Activated CD4-positive, alpha-beta T cell treated with anti-CD3 and anti-CD28 coated beads for 36 hours (primary cell): ENCODE data around the gene C6orf141. TPM values are rescaled to one million over a fixed set of nuclear protein-coding genes. Genes with fewer than 3 reads are reported as not detected.

Source experiments
- ATAC-seq: fragments of 200-7000 bp; cut with Tn5 transposase; one replicate; pipeline ENCODE4 v1.10.0; 2021; ENCODE audit warnings: mild to moderate bottlenecking, moderate library complexity
- CTCF ChIA-PET: fragments of 350-600 bp; sonication (Branson Sonifier 250); formaldehyde crosslinking; loops from one replicate; lab custom pipeline; 2021; ENCODE audit warnings: antibody characterized with exemption; lab: Charles Lee
- POLR2A ChIA-PET: fragments of 350-600 bp; sonication (Branson Sonifier 250); formaldehyde crosslinking; loops from one replicate; lab custom pipeline; 2021; ENCODE audit warnings: antibody characterized with exemption, inconsistent platforms; lab: Charles Lee
- DNase-seq: peaks from one replicate; pipeline ENCODE4 v3.0.0-alpha.2; 2020
- H3K27ac Mint-ChIP-seq: one replicate; pipeline ENCODE4 v1.8.0; 2021; ENCODE audit warnings: mixed read lengths
- H3K27me3 Mint-ChIP-seq: one replicate; pipeline ENCODE4 v1.8.0; 2021; ENCODE audit warnings: mixed read lengths
- H3K36me3 Mint-ChIP-seq: one replicate; pipeline ENCODE4 v1.8.0; 2021; ENCODE audit warnings: low read depth, mixed read lengths
- H3K4me1 Mint-ChIP-seq: one replicate; pipeline ENCODE4 v1.8.0; 2021; ENCODE audit warnings: mixed read lengths
- H3K4me3 Mint-ChIP-seq: one replicate; pipeline ENCODE4 v1.8.0; 2021; ENCODE audit warnings: mild to moderate bottlenecking, moderate library complexity, mixed read lengths
- H3K9me3 Mint-ChIP-seq: one replicate; pipeline ENCODE4 v1.8.0; 2021; ENCODE audit warnings: low read depth, mixed read lengths
- intact Hi-C, 2 experiments: fragments of 100-400 bp; cut with DNase I in 1 of 2; cut with micrococcal nuclease in 1 of 2; formaldehyde crosslinking; loops; one replicate each; pipeline versions ENCODE4 v1.14.2 to v1.15.1; 2022 to 2024; cut with DNase I, micrococcal nuclease
- total RNA-seq, 2 experiments: library from RNA; stranded (reverse); gene quantifications; one replicate each; pipeline ENCODE4 v1.2.3, GENCODE V29; 2021

The C6orf141 gene
- total RNA-seq, 2 experiments from 2014 or later = 1.1 TPM

GRCh38 chr6:49522710-49523593 lies 27.5 kb upstream of the C6orf141 start:
- no peak for DNase-seq
- H3K27me3 Mint-ChIP-seq = peaks cover 2% of the 10 kb centered on the region
- H3K4me1 Mint-ChIP-seq = no peaks in the 10 kb centered on the region
- no peaks in the 10 kb centered on the region for H3K9me3 Mint-ChIP-seq
- intact Hi-C loops = no loop called here
- no peak overlapping the region for H3K4me3 Mint-ChIP-seq
- ChIA-PET POLR2A (no interaction called here), CTCF (interaction anchor here (1.0 to 1.5 kb wide), 2 partner anchors 9 to 11 kb away, joined by 3 to 4 read pairs; no protein-coding TSS in a partner anchor)
- no peaks in the 10 kb centered on the region for H3K36me3 Mint-ChIP-seq
- ATAC-seq = no peak
- H3K27ac Mint-ChIP-seq = no peak overlapping the region

- intact Hi-C loops = no loop called here
- POLR2A ChIA-PET = no interaction called here
- Mint-ChIP-seq H3K27ac (no peak overlapping the region), H3K4me1 (no peaks in the 10 kb centered on the region), H3K27me3 (peaks cover 3% of the 10 kb centered on the region), H3K4me3 (no peak overlapping the region), H3K36me3 (no peaks in the 10 kb centered on the region), H3K9me3 (no peaks in the 10 kb centered on the region)
- CTCF ChIA-PET = interaction anchor here (1.0 to 1.5 kb wide), 2 partner anchors 8 to 10 kb away, joined by 3 to 4 read pairs; no protein-coding TSS in a partner anchor
- ATAC-seq (no peak), DNase-seq (no peak)
Measured at GRCh38 chr6:49523901-49524300, 26.6 kb upstream of the C6orf141 start.

GRCh38 chr6:49524541-49524940 lies 25.9 kb upstream of the C6orf141 start:
- DNase-seq (no peak), ATAC-seq (no peak)
- H3K27me3 Mint-ChIP-seq = peaks cover 5% of the 10 kb centered on the region
- no peaks in the 10 kb centered on the region for H3K36me3 Mint-ChIP-seq
- CTCF ChIA-PET = no interaction called here
- intact Hi-C loops = no loop called here
- H3K4me1 Mint-ChIP-seq = no peaks in the 10 kb centered on the region
- POLR2A ChIA-PET = no interaction called here
- H3K4me3 Mint-ChIP-seq = no peak overlapping the region
- H3K27ac Mint-ChIP-seq = no peak overlapping the region
- no peaks in the 10 kb centered on the region for H3K9me3 Mint-ChIP-seq

- Mint-ChIP-seq H3K4me1 (no peaks in the 10 kb centered on the region), H3K27me3 (peaks cover 8% of the 10 kb centered on the region), H3K36me3 (no peaks in the 10 kb centered on the region), H3K9me3 (no peaks in the 10 kb centered on the region), H3K27ac (no peak overlapping the region), H3K4me3 (no peak overlapping the region)
- ChIA-PET POLR2A (no interaction called here), CTCF (no interaction called here)
- DNase-seq (no peak), ATAC-seq (no peak)
- intact Hi-C loops = no loop called here
Measured at GRCh38 chr6:49526598-49526997, 23.9 kb upstream of the C6orf141 start.

- Mint-ChIP-seq H3K36me3 (no peaks in the 10 kb centered on the region), H3K4me3 (no peak overlapping the region), H3K4me1 (peaks cover 2% of the 10 kb centered on the region), H3K27me3 (peaks cover 12% of the 10 kb centered on the region), H3K9me3 (no peaks in the 10 kb centered on the region), H3K27ac (no peak overlapping the region)
- POLR2A ChIA-PET = no interaction called here
- DNase-seq (no peak), ATAC-seq (no peak)
- CTCF ChIA-PET = no interaction called here
- intact Hi-C loops = no loop called here
Measured at GRCh38 chr6:49527320-49527719, 23.1 kb upstream of the C6orf141 start.

GRCh38 chr6:49528571-49528970 lies 21.9 kb upstream of the C6orf141 start:
- CTCF ChIA-PET = no interaction called here
- ATAC-seq (no peak), DNase-seq (no peak)
- H3K27ac Mint-ChIP-seq = no peak overlapping the region
- H3K9me3 Mint-ChIP-seq = no peaks in the 10 kb centered on the region
- POLR2A ChIA-PET = no interaction called here
- peaks cover 2% of the 10 kb centered on the region for H3K4me1 Mint-ChIP-seq
- H3K4me3 Mint-ChIP-seq = no peak overlapping the region
- H3K36me3 Mint-ChIP-seq = no peaks in the 10 kb centered on the region
- intact Hi-C loops = no loop called here
- H3K27me3 Mint-ChIP-seq = peaks cover 12% of the 10 kb centered on the region

GRCh38 chr6:49530141-49530776 lies 20.2 kb upstream of the C6orf141 start:
- ATAC-seq = no peak
- intact Hi-C loops = no loop called here
- POLR2A ChIA-PET = no interaction called here

GRCh38 chr6:49531774-49532569 lies 18.5 kb upstream of the C6orf141 start:
- Mint-ChIP-seq H3K4me1 (peaks cover 2% of the 10 kb centered on the region), H3K27ac (no peak overlapping the region), H3K36me3 (no peaks in the 10 kb centered on the region), H3K9me3 (no peaks in the 10 kb centered on the region), H3K4me3 (no peak overlapping the region), H3K27me3 (peaks cover 10% of the 10 kb centered on the region)
- intact Hi-C loops = loop anchor here (1.0 kb wide), 2 partner anchors 75 to 317 kb away; no protein-coding TSS in a partner anchor
- ATAC-seq = peak; percentile 72
- no peak for DNase-seq
- ChIA-PET CTCF (interaction anchor here (0.6 to 3.7 kb wide), 31 partner anchors 8 to 326 kb away, joined by 3 to 29 read pairs (median 4); no protein-coding TSS in a partner anchor), POLR2A (no interaction called here)

More at GRCh38 chr6:49530141-49530776, 20.2 kb upstream of the C6orf141 start:
- Mint-ChIP-seq H3K4me1 (peaks cover 2% of the 10 kb centered on the region), H3K36me3 (no peaks in the 10 kb centered on the region), H3K4me3 (no peak overlapping the region), H3K9me3 (no peaks in the 10 kb centered on the region), H3K27me3 (peaks cover 12% of the 10 kb centered on the region), H3K27ac (no peak overlapping the region)
- DNase-seq = no peak
- CTCF ChIA-PET = interaction anchor here (0.8 to 3.7 kb wide), 2 partner anchors 76 to 80 kb away, joined by 3 to 26 read pairs; no protein-coding TSS in a partner anchor

GRCh38 chr6:49535795-49536194 lies 14.7 kb upstream of the C6orf141 start:
- H3K4me3 Mint-ChIP-seq = no peak overlapping the region
- intact Hi-C loops = no loop called here
- no peak for ATAC-seq
- ChIA-PET POLR2A (no interaction called here), CTCF (interaction anchor here (1.4 to 1.7 kb wide), 2 partner anchors 13 to 71 kb away, joined by 3 to 9 read pairs; no protein-coding TSS in a partner anchor)
- H3K36me3 Mint-ChIP-seq = no peaks in the 10 kb centered on the region
- peaks cover 5% of the 10 kb centered on the region for H3K27me3 Mint-ChIP-seq
- no peak overlapping the region for H3K27ac Mint-ChIP-seq
- H3K9me3 Mint-ChIP-seq = no peaks in the 10 kb centered on the region
- DNase-seq = no peak
- H3K4me1 Mint-ChIP-seq = peaks cover 2% of the 10 kb centered on the region

- H3K36me3 Mint-ChIP-seq = no peaks in the 10 kb centered on the region
- ChIA-PET CTCF (interaction anchor here (0.6 to 1.1 kb wide), 2 partner anchors 11 to 67 kb away, joined by 3 read pairs; partner anchors contain the start of gene C6orf141), POLR2A (no interaction called here)
- DNase-seq (no peak), ATAC-seq (no peak)
- no peaks in the 10 kb centered on the region for H3K4me1 Mint-ChIP-seq
- intact Hi-C loops = no loop called here
- no peak overlapping the region for H3K27ac Mint-ChIP-seq
- peaks cover 4% of the 10 kb centered on the region for H3K27me3 Mint-ChIP-seq
- no peaks in the 10 kb centered on the region for H3K9me3 Mint-ChIP-seq
- no peak overlapping the region for H3K4me3 Mint-ChIP-seq
Measured at GRCh38 chr6:49539102-49539501, 11.4 kb upstream of the C6orf141 start.

- Mint-ChIP-seq H3K27me3 (peaks cover 4% of the 10 kb centered on the region), H3K4me3 (no peak overlapping the region), H3K4me1 (no peaks in the 10 kb centered on the region), H3K9me3 (no peaks in the 10 kb centered on the region), H3K27ac (no peak overlapping the region), H3K36me3 (no peaks in the 10 kb centered on the region)
- ATAC-seq (no peak), DNase-seq (no peak)
- POLR2A ChIA-PET = no interaction called here
- intact Hi-C loops = no loop called here
- CTCF ChIA-PET = interaction anchor here (0.8 to 1.6 kb wide), 2 partner anchors 9 kb away, joined by 3 to 12 read pairs; partner anchors contain the start of gene C6orf141
Measured at GRCh38 chr6:49540614-49541013, 9.9 kb upstream of the C6orf141 start.
